Hematopoietic multipotent progenitor cell treated with erythropoietin and hydrocortisone succinate and interleukin-3 and kit ligand, for 17 days (in vitro differentiated cells): ENCODE results near the gene KLRF1.
A peak's percentile ranks its signal among the peaks of the same experiment; 100 is the strongest.

Experiments
- DNase-seq: peaks from one replicate; pipeline ENCODE4 v3.0.0-alpha.2; 2015; ENCODE audit warnings: low spot score

The KLRF1 gene

GRCh38 chr12:9809338-9809737, 17.9 kb upstream of the KLRF1 start:
- no peak for DNase-seq

DNA sequence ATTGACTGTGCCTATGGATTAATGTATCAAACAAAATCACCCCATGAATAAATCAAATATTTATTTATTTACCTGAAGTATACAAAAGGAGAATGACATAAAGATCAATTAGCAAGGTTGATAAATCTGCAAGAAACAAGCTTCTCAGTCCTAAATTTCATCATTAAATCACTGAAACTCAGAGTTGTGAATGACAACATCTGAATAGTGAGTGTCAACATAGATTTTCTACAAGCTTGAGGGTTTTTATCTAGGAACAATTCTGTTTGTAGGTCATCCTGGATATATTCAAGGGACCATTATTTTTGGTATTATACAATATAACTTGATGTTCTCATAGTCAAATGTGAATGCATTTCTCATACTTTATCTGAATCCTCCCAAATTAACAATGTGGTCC, 17.4 kb upstream of the KLRF1 start:
- DNase-seq: no peak

DNA sequence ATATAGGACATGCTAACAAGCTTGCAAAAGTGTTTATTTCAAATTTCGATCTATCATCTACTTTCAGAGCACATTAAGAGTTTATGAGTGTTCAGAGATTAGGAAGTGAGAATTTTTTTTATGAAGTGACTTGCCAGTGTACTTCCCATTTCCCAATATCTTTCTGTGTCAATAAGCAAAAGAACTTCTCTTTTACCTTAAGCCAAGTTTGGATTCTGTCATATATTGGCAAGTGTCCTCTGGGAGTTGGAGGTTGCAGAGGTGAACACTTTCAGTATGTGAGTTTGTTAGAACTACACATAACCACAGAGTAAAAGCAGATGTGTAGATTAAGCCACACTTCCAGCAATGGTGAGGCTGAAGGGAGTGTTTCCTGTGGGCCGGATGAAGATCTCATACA, 16.6 kb upstream of the KLRF1 start:
- DNase-seq: no peak

GRCh38 chr12:9811621-9812020, 15.7 kb upstream of the KLRF1 start:
- no peak for DNase-seq

GRCh38 chr12:9813821-9814798, 13.2 kb upstream of the KLRF1 start:
- DNase-seq: peak; percentile 71

DNA sequence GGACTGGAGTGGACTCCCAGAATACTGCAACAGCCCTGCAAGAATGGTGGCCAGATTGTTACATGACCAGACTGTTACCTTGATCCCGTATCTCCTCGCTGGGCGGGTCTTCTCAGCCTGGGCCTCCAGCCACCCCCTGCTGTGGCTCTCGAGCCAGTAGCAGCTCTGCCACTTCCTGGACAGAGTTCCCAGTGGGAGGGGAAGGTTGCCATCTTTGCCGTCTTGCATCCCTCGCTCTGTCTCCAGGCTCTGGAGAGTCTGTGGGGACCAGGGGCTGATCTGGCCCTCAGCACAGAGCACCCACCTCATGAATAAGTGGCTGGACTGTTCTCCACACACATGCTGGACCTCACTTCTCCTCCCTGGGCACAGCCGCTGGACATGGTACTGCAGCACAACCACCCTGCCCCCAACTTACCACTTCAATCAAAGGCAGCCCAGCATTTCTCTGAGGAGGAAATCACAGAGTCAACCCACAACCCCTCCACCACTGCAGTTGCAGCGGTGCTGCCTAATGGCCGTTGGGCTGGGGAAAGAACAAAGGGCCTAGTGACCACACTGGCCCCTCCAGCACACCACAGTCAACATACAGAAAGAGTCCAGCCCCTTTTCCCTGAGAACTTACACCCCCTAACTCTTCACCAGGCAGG, 6.9 kb upstream of the KLRF1 start:
- DNase-seq: no peak

- DNase-seq: no peak
Observed at GRCh38 chr12:9829483-9829882, 2.2 kb downstream of the KLRF1 start.

DNA sequence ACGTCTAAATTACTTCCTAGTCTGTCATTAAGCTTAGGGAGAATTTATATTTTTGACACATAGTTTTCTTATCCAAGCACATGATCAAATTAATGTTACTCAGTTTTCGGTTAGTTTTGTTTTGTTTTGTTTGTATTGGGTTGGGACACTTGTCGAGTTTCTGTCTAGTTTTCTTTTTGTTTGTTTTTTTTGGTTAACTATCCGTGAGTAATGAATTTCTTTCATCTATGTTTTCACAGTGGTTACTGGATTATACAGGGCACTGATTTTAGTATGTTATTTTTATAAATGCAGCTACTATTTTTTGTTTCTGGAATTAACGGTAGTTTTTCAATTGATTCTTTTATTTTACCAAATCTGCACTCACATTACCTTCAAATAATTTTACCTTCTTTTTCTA, 2.7 kb downstream of the KLRF1 start:
- DNase-seq: no peak

- no peak for DNase-seq
Observed at GRCh38 chr12:9831720-9832119, 4.4 kb downstream of the KLRF1 start.

GRCh38 chr12:9843407-9843806, 16.1 kb downstream of the KLRF1 start:
- DNase-seq: no peak

GRCh38 chr12:9848899-9849298, 21.6 kb downstream of the KLRF1 start:
- DNase-seq: no peak

GRCh38 chr12:9851050-9851449, 23.8 kb downstream of the KLRF1 start:
- DNase-seq: no peak

- no peak for DNase-seq
Observed at GRCh38 chr12:9851927-9852326, 24.6 kb downstream of the KLRF1 start.

- no peak for DNase-seq
Observed at GRCh38 chr12:9856151-9856550, 28.9 kb downstream of the KLRF1 start.

- DNase-seq: no peak
Observed at GRCh38 chr12:9856894-9857293, 29.6 kb downstream of the KLRF1 start.

- no peak for DNase-seq
Observed at GRCh38 chr12:9858135-9858534, 30.9 kb downstream of the KLRF1 start.

- peak; percentile 29 for DNase-seq
Observed at GRCh38 chr12:9864913-9865675, 37.8 kb downstream of the KLRF1 start.

GRCh38 chr12:9866860-9867269, 39.6 kb downstream of the KLRF1 start:
- peak; percentile 51 for DNase-seq

DNA sequence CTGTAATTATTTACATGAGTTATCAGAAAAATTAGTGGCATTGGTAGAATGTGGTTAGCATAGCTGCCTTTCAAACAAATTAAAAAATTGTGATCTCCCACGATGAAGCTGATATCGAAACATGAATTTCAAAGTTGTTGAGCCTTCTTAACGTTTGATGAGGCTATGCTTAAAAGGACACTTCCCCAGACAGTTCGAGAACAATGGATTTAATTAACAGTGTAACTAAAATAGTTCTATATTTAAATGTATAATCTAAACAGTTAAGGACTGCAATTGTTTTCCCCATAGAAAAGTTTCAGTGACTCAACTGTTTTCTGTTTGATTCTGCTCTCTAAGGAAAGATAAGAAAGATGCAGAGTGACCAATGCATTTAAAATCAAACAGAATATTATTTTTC, 40.2 kb downstream of the KLRF1 start:
- DNase-seq: no peak

- peak; percentile 59 for DNase-seq
Observed at GRCh38 chr12:9868311-9868801, 41.1 kb downstream of the KLRF1 start.

GRCh38 chr12:9868951-9869306, 41.6 kb downstream of the KLRF1 start:
- DNase-seq: no peak
